Measurements from ENCODE around the gene ASCL5.

GRCh38 chr1:201095581-201095980, 31.4 kb downstream of the ASCL5 start:
- TF ChIP-seq, protein P1, sequence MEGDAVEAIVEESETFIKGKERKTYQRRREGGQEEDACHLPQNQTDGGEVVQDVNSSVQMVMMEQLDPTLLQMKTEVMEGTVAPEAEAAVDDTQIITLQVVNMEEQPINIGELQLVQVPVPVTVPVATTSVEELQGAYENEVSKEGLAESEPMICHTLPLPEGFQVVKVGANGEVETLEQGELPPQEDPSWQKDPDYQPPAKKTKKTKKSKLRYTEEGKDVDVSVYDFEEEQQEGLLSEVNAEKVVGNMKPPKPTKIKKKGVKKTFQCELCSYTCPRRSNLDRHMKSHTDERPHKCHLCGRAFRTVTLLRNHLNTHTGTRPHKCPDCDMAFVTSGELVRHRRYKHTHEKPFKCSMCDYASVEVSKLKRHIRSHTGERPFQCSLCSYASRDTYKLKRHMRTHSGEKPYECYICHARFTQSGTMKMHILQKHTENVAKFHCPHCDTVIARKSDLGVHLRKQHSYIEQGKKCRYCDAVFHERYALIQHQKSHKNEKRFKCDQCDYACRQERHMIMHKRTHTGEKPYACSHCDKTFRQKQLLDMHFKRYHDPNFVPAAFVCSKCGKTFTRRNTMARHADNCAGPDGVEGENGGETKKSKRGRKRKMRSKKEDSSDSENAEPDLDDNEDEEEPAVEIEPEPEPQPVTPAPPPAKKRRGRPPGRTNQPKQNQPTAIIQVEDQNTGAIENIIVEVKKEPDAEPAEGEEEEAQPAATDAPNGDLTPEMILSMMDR (conservative IDR thresholded peaks at IDR 0.05; ENCODE audit: low read depth, low read length) = no peak
- TF ChIP-seq EZH2 (IDR thresholded peaks at IDR 0.05; ENCODE audit: borderline replicate concordance, low read depth, low read length, poor library complexity, severe bottlenecking) = no peak
